ENCODE data around the gene CCZ1B. TPM values are rescaled to one million over a fixed set of nuclear protein-coding genes. Genes with fewer than 3 reads are reported as not detected.
"Not testable (repeated sequence)": the region's sequence is repeated elsewhere in the genome, so short reads cannot be mapped to it uniquely, and the experiment has no call there.

Gene CCZ1B
- total RNA-seq, 2 experiments from 2014 or later, result 36.9 to 48.7 TPM

DNA sequence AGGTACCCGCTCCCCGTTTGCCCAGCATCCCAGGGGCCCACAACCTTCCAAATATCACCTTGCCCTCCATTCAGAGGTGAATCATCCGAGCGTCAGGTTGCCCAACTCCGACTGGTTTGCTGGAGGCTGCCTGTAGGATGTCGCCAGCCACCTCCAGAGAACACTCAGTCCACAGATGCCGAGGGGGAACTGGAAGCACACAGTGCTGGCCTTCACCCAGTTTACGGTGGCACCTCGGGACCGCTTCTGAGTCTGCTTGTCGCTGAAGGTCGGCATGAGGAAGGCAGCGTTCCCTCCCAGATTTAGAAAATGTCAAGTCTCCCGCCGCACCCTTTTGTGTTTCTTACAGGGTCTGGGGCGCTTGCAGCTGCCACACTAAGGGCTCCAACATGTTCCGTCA, 27.6 kb upstream of the CCZ1B start:
- ATAC-seq; H3K4me1 Mint-ChIP-seq (ENCODE audit: low read depth); POLR2A ChIA-PET; CTCF ChIA-PET; H3K36me3 Mint-ChIP-seq (ENCODE audit: low read depth); H3K27ac Mint-ChIP-seq; H3K27me3 Mint-ChIP-seq; intact Hi-C loops (cut with micrococcal nuclease); H3K4me3 Mint-ChIP-seq; DNase-seq; H3K9me3 Mint-ChIP-seq: not testable (repeated sequence)

DNA sequence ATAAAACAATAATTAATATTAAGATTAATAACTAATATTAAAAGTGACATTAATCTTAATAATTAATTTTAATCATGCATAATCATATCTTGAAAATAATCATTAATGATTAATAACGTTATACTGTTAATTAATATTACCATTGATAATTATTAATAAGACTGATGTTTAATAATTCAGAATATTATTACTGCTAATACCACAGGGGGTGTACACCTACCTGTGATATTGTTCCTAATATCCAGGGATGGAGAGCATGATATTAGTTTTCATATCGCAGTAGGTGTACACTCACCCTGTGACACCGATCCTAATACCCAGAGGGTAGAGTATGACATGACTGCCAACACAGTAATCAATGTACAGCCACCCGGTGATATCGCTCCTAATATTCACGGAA, 23.1 kb upstream of the CCZ1B start:
- H3K27ac Mint-ChIP-seq; H3K4me3 Mint-ChIP-seq; intact Hi-C loops (cut with micrococcal nuclease); H3K36me3 Mint-ChIP-seq (ENCODE audit: low read depth); CTCF ChIA-PET; ATAC-seq; H3K9me3 Mint-ChIP-seq; DNase-seq; H3K4me1 Mint-ChIP-seq (ENCODE audit: low read depth); POLR2A ChIA-PET; H3K27me3 Mint-ChIP-seq: not testable (repeated sequence)

DNA sequence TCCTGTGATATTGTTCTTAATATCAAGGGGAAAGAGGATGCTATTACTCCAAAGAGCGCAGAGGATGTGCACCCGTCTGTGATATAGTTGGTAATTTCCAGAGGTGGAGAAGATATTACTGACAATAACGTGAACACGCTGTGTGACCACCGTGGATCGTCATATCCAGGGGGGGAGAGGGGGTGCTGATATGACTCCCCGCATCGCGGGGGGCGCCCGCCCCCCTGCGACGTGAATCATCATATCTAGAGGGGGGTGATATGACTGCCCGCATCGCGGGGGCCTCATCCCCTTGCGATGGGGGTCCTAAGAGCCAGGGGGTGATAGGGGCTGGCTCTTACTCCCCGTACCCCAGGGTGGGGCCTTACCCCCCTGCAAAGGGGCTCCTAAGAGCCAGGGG, 21.7 kb upstream of the CCZ1B start:
- intact Hi-C loops (cut with micrococcal nuclease), result not testable (repeated sequence)

DNA sequence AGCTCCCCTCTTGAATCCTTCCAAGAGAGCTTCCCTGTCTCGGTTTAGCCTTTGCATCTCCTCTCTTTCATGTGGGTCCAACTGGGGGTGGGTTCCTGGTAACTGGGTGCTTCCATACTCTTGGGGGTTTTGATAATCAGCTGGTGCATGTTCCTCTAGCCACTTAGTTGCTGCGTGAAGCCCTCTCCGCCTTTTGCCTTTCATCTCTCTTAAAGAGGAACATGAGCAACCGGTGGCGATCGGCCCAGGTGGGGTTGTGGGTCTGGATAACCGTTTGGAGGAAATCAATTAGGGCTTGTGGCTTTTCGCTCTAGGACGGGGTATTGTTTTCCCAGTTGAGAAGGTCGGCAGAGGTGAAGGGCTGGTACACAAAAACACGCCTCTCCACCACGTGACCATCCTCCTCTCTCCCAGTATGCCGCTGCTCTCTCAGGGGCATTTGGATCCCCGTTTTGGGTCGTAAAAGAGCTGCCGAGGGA, 19.9 kb upstream of the CCZ1B start:
- CTCF ChIA-PET, H3K27ac Mint-ChIP-seq: not testable (repeated sequence)

More for the DNA sequence above, 21.7 kb upstream of the CCZ1B start:
- ATAC-seq; H3K9me3 Mint-ChIP-seq; H3K36me3 Mint-ChIP-seq (ENCODE audit: low read depth); CTCF ChIA-PET; H3K27ac Mint-ChIP-seq; H3K4me1 Mint-ChIP-seq (ENCODE audit: low read depth); H3K27me3 Mint-ChIP-seq; H3K4me3 Mint-ChIP-seq; POLR2A ChIA-PET: not testable (repeated sequence)
- peak; percentile 17 for DNase-seq

DNA sequence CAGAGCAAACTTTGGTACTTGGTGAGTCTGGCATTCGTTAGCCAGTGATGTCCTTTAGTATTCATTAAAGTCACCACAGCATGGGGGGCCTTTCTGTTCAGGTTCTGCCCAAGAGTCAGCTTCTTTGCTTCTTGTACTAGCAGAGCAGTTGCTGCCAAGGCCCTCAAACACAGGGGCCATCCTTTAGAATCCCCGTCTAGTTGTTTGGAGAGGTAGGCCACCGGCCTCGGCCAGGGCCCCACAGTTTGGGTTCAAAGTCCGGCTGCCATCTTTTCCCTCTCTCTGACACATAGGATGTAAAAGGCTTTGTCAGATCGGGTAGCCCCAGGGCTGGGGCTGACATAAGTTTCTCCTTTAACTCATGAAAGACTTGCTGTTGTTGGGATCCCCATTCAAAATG, 17.6 kb upstream of the CCZ1B start:
- intact Hi-C loops (cut with micrococcal nuclease); H3K4me1 Mint-ChIP-seq (ENCODE audit: low read depth); POLR2A ChIA-PET; H3K27ac Mint-ChIP-seq; ATAC-seq; DNase-seq; CTCF ChIA-PET; H3K27me3 Mint-ChIP-seq; H3K36me3 Mint-ChIP-seq (ENCODE audit: low read depth); H3K9me3 Mint-ChIP-seq; H3K4me3 Mint-ChIP-seq: not testable (repeated sequence)

More for the DNA sequence above, 19.9 kb upstream of the CCZ1B start:
- H3K36me3 Mint-ChIP-seq (ENCODE audit: low read depth); H3K9me3 Mint-ChIP-seq; H3K4me3 Mint-ChIP-seq; POLR2A ChIA-PET; H3K27me3 Mint-ChIP-seq; ATAC-seq; DNase-seq; intact Hi-C loops (cut with micrococcal nuclease); H3K4me1 Mint-ChIP-seq (ENCODE audit: low read depth): not testable (repeated sequence)

DNA sequence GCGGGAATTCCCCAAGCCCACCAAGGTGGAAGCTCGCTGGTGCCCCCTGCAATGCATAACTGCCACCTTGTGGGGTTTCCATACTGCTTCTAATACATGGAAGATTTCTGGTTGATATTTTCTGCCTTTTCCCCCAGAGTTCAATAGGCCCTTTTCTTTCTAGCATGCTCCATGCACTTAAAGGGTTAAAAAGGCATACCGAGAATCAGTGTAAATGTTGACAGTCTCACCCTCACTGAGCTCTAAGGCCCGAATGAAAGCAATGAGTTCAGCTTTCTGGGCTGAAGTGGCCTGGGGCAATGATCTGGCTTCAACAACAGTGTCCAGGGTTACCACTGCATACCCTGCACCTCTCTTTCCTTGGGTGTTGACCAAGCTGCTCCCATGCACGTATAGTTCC, 17.0 kb upstream of the CCZ1B start:
- ATAC-seq; POLR2A ChIA-PET; H3K27ac Mint-ChIP-seq; H3K4me3 Mint-ChIP-seq; intact Hi-C loops (cut with micrococcal nuclease); H3K36me3 Mint-ChIP-seq (ENCODE audit: low read depth); H3K4me1 Mint-ChIP-seq (ENCODE audit: low read depth); H3K9me3 Mint-ChIP-seq; CTCF ChIA-PET; H3K27me3 Mint-ChIP-seq: not testable (repeated sequence)
- DNase-seq, result peak; percentile 65

DNA sequence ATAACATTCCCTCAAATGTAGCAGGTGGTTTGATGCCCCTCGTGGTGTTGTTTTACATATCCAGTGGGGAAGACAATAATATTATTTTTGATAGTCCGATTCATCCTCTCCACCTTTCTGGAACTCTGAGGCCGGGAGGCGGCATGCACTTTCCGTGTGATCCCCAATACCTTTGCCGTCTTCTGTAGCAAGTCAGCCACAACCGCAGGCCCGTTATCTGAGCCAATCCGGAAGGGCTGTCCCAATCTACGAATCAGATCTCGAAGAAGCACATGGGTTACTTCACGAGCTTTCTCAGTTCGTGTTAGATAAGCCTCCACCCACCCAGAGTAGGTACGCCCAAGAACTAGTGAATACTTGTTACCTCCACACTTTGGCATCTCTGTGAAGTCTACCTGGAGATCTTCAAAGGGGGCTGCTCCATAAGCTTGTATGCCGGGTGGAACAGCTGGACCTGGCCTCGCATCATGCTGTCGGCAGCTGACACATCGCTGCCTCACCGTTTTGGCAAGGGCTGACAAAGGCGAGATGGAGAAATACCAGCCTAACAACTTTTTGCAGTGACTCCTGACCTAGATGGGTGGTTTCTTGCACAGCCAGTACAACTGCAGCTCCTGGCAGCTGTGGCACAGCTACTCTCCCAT, 16.3 kb upstream of the CCZ1B start:
- H3K9me3 Mint-ChIP-seq; POLR2A ChIA-PET; H3K36me3 Mint-ChIP-seq (ENCODE audit: low read depth); ATAC-seq; intact Hi-C loops (cut with micrococcal nuclease); H3K27me3 Mint-ChIP-seq; H3K4me3 Mint-ChIP-seq; CTCF ChIA-PET; H3K27ac Mint-ChIP-seq; H3K4me1 Mint-ChIP-seq (ENCODE audit: low read depth); DNase-seq: not testable (repeated sequence)

DNA sequence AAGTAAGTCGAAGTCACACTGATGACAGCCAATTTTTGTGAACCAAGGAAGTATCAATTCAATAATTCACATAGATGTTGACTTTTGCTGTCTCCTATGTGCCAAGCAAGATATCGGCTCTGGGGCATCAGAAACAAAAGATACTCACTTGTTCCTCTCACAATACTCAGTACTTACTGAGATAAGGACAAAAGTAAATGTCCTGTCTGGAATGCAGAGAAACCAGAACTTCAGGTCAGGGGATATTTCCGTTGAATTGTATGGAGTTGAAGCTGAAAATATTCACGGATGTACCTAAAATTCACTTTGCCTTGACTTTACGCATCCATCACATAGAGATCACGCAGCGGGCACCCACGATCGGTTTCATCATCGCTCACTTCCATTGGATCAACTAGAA, 11.0 kb upstream of the CCZ1B start:
- H3K27ac Mint-ChIP-seq; H3K36me3 Mint-ChIP-seq (ENCODE audit: low read depth); ATAC-seq; DNase-seq; intact Hi-C loops (cut with micrococcal nuclease); H3K9me3 Mint-ChIP-seq; CTCF ChIA-PET; H3K4me1 Mint-ChIP-seq (ENCODE audit: low read depth); POLR2A ChIA-PET; H3K4me3 Mint-ChIP-seq: not testable (repeated sequence)
- peaks cover 14% of the 10 kb centered on the region for H3K27me3 Mint-ChIP-seq

DNA sequence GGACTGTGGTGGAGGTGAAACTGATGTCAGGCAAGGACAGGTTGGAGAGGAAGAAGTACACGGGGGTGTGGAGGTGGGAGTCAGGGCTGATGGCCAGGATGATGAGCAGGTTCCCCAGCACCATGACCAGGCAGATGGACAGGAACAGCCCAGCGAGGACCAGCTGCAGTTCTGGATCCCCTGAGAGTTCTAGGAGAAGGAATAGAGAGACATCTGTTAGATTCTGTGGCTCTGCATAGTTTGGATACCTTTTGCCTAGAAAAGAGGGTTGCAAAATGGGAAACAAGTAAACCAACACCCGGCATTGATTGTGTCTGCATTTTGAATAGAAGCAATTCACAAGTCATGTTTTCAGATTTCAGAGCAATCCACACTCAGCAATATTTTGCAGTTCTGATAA, 9.4 kb upstream of the CCZ1B start:
- H3K36me3 Mint-ChIP-seq (ENCODE audit: low read depth); H3K9me3 Mint-ChIP-seq; DNase-seq; H3K4me3 Mint-ChIP-seq; intact Hi-C loops (cut with micrococcal nuclease); H3K27ac Mint-ChIP-seq; ATAC-seq; CTCF ChIA-PET; H3K4me1 Mint-ChIP-seq (ENCODE audit: low read depth): not testable (repeated sequence)
- POLR2A ChIA-PET, result interaction anchor here (0.5 kb wide), 1 partner anchor 280 kb away, joined by 3 read pairs; no protein-coding TSS in a partner anchor
- H3K27me3 Mint-ChIP-seq, result peaks cover 18% of the 10 kb centered on the region
